ENCODE results near the gene AKT2. TPM values are rescaled to one million over a fixed set of nuclear protein-coding genes. Genes with fewer than 3 reads are reported as not detected.

AKT2 gene
- total and polyA plus RNA-seq, 9 donors = 120 to 223 (median 175) TPM

DNA sequence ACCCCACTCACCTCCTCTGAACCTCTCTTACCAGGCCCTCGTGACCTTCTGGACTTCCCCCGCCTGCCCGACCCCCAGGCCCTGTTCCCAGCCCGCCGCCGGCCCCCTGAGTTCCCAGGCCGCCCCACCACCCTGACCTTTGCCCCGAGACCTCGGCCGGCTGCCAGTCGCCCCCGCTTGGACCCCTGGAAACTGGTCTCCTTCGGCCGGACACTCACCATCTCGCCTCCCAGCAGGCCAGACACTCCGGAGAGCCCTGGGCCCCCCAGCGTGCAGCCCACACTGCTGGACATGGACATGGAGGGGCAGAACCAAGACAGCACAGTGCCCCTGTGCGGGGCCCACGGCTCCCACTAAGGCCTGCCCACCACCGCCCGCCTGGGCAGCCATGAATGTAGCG, 70.2 kb downstream of the AKT2 start:
- Histone ChIP-seq H3K27me3 (ENCODE audit: control insufficient read depth, insufficient read depth, low read length) (peaks cover 42% of the 10 kb centered on the region), H3K4me1 (ENCODE audit: control insufficient read depth, insufficient read depth, low read length) (no peaks in the 10 kb centered on the region)
- WGBS (ENCODE audit: insufficient coverage) = 75% methylated on average over 11 of the region's 22 CpGs

GRCh38 chr19:40213882-40214570, 71.1 kb downstream of the AKT2 start:
- Histone ChIP-seq H3K4me1 (ENCODE audit: control insufficient read depth, insufficient read depth, low read length) (no peaks in the 10 kb centered on the region), H3K9me3 (replicated peaks; ENCODE audit: control insufficient read depth, low read depth, low read length) (no peaks in the 10 kb centered on the region), H3K27me3 (ENCODE audit: control insufficient read depth, insufficient read depth, low read length) (peaks cover 33% of the 10 kb centered on the region), H3K27ac (ENCODE audit: low read length) (no peak overlapping the region), H3K4me3 (ENCODE audit: low read length) (no peak overlapping the region), H3K36me3 (ENCODE audit: control insufficient read depth, insufficient read depth, low read length) (peaks cover 18% of the 10 kb centered on the region)
- no peak for DNase-seq
- 88% methylated on average over 34 of the region's 50 CpGs for WGBS (ENCODE audit: insufficient coverage)

More for the DNA sequence above, 70.2 kb downstream of the AKT2 start:
- Histone ChIP-seq H3K36me3 (ENCODE audit: control insufficient read depth, insufficient read depth, low read length) (peaks cover 12% of the 10 kb centered on the region), H3K4me3 (ENCODE audit: low read length) (no peak overlapping the region), H3K9me3 (replicated peaks; ENCODE audit: control insufficient read depth, low read depth, low read length) (no peaks in the 10 kb centered on the region), H3K27ac (ENCODE audit: low read length) (no peak overlapping the region)
- DNase-seq = no peak

GRCh38 chr19:40213251-40213829, 71.8 kb downstream of the AKT2 start:
- no peak for DNase-seq
- H3K9me3 ChIP-seq (replicated peaks; ENCODE audit: control insufficient read depth, low read depth, low read length) = no peaks in the 10 kb centered on the region
- WGBS (ENCODE audit: insufficient coverage) = 80% methylated on average over 48 of the region's 53 CpGs

GRCh38 chr19:40210889-40211288, 74.3 kb downstream of the AKT2 start:
- Histone ChIP-seq H3K27me3 (ENCODE audit: control insufficient read depth, insufficient read depth, low read length) (peaks cover 7% of the 10 kb centered on the region), H3K36me3 (ENCODE audit: control insufficient read depth, insufficient read depth, low read length) (peaks cover 28% of the 10 kb centered on the region)
- WGBS (ENCODE audit: insufficient coverage) = 56% methylated on average over 1 of the region's 5 CpGs

More at GRCh38 chr19:40213251-40213829, 71.8 kb downstream of the AKT2 start:
- no peak overlapping the region for H3K27ac ChIP-seq (ENCODE audit: low read length)
- no peak overlapping the region for H3K4me3 ChIP-seq (ENCODE audit: low read length)
- peaks cover 28% of the 10 kb centered on the region for H3K27me3 ChIP-seq (ENCODE audit: control insufficient read depth, insufficient read depth, low read length)
- peaks cover 23% of the 10 kb centered on the region for H3K36me3 ChIP-seq (ENCODE audit: control insufficient read depth, insufficient read depth, low read length)
- H3K4me1 ChIP-seq (ENCODE audit: control insufficient read depth, insufficient read depth, low read length) = no peaks in the 10 kb centered on the region

DNA sequence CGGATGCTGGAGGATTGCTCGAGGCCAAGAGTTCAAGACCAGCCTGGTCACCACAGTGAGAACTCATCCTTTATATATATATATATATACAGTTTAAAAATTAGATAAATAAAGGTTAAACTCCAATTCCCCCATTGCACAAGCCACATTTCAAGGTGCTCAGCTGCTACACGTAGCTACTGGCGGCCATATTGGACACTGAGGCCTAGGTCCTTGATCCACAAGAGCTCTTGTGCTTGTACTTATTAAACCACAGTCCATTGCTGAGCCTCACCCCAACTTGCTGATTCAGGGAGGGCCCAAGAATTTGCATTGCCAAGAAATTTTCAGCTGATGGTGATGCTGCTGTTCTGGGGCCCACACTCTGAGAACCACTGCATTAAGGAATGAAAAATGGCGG, 76.5 kb downstream of the AKT2 start:
- Histone ChIP-seq H3K4me1 (ENCODE audit: control insufficient read depth, insufficient read depth, low read length) (no peaks in the 10 kb centered on the region), H3K27ac (ENCODE audit: low read length) (no peak overlapping the region), H3K27me3 (ENCODE audit: control insufficient read depth, insufficient read depth, low read length) (no peaks in the 10 kb centered on the region), H3K9me3 (replicated peaks; ENCODE audit: control insufficient read depth, low read depth, low read length) (no peaks in the 10 kb centered on the region), H3K4me3 (ENCODE audit: low read length) (no peak overlapping the region), H3K36me3 (ENCODE audit: control insufficient read depth, insufficient read depth, low read length) (peaks cover 45% of the 10 kb centered on the region)
- DNase-seq = no peak
- WGBS (ENCODE audit: insufficient coverage) = 95% methylated on average over 3 of the region's 5 CpGs

More at GRCh38 chr19:40210889-40211288, 74.3 kb downstream of the AKT2 start:
- H3K4me3 ChIP-seq (ENCODE audit: low read length) = no peak overlapping the region
- H3K4me1 ChIP-seq (ENCODE audit: control insufficient read depth, insufficient read depth, low read length) = no peaks in the 10 kb centered on the region
- no peak for DNase-seq
- H3K27ac ChIP-seq (ENCODE audit: low read length) = no peak overlapping the region
- H3K9me3 ChIP-seq (replicated peaks; ENCODE audit: control insufficient read depth, low read depth, low read length) = no peaks in the 10 kb centered on the region

GRCh38 chr19:40205760-40206159, 79.4 kb downstream of the AKT2 start:
- Histone ChIP-seq H3K36me3 (ENCODE audit: control insufficient read depth, insufficient read depth, low read length) (peaks cover 50% of the 10 kb centered on the region), H3K27ac (ENCODE audit: low read length) (no peak overlapping the region), H3K9me3 (replicated peaks; ENCODE audit: control insufficient read depth, low read depth, low read length) (no peaks in the 10 kb centered on the region), H3K4me3 (ENCODE audit: low read length) (no peak overlapping the region), H3K4me1 (ENCODE audit: control insufficient read depth, insufficient read depth, low read length) (no peaks in the 10 kb centered on the region), H3K27me3 (ENCODE audit: control insufficient read depth, insufficient read depth, low read length) (no peaks in the 10 kb centered on the region)
- no peak for DNase-seq
- 95% methylated on average over 18 of the region's 21 CpGs for WGBS (ENCODE audit: insufficient coverage)

- no peak for DNase-seq
- Histone ChIP-seq H3K27ac (ENCODE audit: low read length) (no peak overlapping the region), H3K4me3 (ENCODE audit: low read length) (no peak overlapping the region), H3K36me3 (ENCODE audit: control insufficient read depth, insufficient read depth, low read length) (peaks cover 41% of the 10 kb centered on the region), H3K27me3 (ENCODE audit: control insufficient read depth, insufficient read depth, low read length) (no peaks in the 10 kb centered on the region), H3K9me3 (replicated peaks; ENCODE audit: control insufficient read depth, low read depth, low read length) (no peaks in the 10 kb centered on the region), H3K4me1 (ENCODE audit: control insufficient read depth, insufficient read depth, low read length) (no peaks in the 10 kb centered on the region)
- WGBS (ENCODE audit: insufficient coverage) = 97% methylated on average over 13 of the region's 16 CpGs
Observed at GRCh38 chr19:40204381-40204780, 80.8 kb downstream of the AKT2 start.

GRCh38 chr19:40200341-40201099, 84.6 kb downstream of the AKT2 start:
- Histone ChIP-seq H3K36me3 (ENCODE audit: control insufficient read depth, insufficient read depth, low read length) (peaks cover 33% of the 10 kb centered on the region), H3K9me3 (replicated peaks; ENCODE audit: control insufficient read depth, low read depth, low read length) (no peaks in the 10 kb centered on the region), H3K27ac (ENCODE audit: low read length) (no peak overlapping the region), H3K4me3 (ENCODE audit: low read length) (no peak overlapping the region), H3K27me3 (ENCODE audit: control insufficient read depth, insufficient read depth, low read length) (no peaks in the 10 kb centered on the region), H3K4me1 (ENCODE audit: control insufficient read depth, insufficient read depth, low read length) (no peaks in the 10 kb centered on the region)
- DNase-seq = no peak
- WGBS (ENCODE audit: insufficient coverage) = 68% methylated on average over 7 of the region's 9 CpGs

DNA sequence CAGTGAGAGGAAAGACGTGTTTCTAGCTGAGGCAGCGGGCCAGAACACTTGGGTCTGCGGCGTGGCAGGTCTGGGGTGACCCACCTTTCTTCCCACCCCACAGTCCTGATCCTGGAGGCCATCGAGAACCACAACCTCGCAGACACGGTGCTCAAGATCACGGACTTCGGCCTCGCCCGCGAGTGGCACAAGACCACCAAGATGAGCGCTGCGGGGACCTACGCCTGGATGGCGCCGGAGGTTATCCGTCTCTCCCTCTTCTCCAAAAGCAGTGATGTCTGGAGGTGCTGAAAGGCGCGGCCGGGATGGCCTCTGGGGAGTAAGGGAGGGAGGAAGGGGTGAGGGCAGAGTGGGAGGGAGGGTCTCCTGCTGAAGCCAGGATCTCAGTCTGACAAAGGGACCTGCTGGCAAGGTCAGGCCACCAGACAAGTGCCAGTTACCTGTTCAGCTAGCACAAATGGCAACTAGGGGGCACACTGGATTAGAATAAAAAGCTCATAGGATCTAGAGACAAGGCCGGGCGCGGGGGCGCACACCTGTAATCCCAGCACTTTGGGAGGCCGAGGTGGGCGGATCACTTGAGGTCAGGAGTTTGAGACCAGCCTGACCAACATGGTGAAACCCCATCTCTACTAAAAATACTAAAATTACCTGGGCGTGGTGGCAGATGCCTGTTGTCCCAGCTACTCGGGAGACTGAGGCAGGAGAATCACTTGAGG, 86.7 kb downstream of the AKT2 start:
- H3K4me1 ChIP-seq (ENCODE audit: control insufficient read depth, insufficient read depth, low read length) = no peaks in the 10 kb centered on the region
- H3K9me3 ChIP-seq (replicated peaks; ENCODE audit: control insufficient read depth, low read depth, low read length) = no peaks in the 10 kb centered on the region
- WGBS (ENCODE audit: insufficient coverage) = 97% methylated on average over 26 of the region's 29 CpGs
- H3K36me3 ChIP-seq (ENCODE audit: control insufficient read depth, insufficient read depth, low read length) = peaks cover 14% of the 10 kb centered on the region
- H3K27me3 ChIP-seq (ENCODE audit: control insufficient read depth, insufficient read depth, low read length) = no peaks in the 10 kb centered on the region
- no peak overlapping the region for H3K4me3 ChIP-seq (ENCODE audit: low read length)
- H3K27ac ChIP-seq (ENCODE audit: low read length) = no peak overlapping the region
- no peak for DNase-seq

- Histone ChIP-seq H3K36me3 (ENCODE audit: control insufficient read depth, insufficient read depth, low read length) (no peaks in the 10 kb centered on the region), H3K4me1 (ENCODE audit: control insufficient read depth, insufficient read depth, low read length) (peaks cover 14% of the 10 kb centered on the region), H3K4me3 (ENCODE audit: low read length) (no peak overlapping the region), H3K27me3 (ENCODE audit: control insufficient read depth, insufficient read depth, low read length) (no peaks in the 10 kb centered on the region), H3K27ac (ENCODE audit: low read length) (no peak overlapping the region), H3K9me3 (replicated peaks; ENCODE audit: control insufficient read depth, low read depth, low read length) (no peaks in the 10 kb centered on the region)
- no peak for DNase-seq
- WGBS (ENCODE audit: insufficient coverage) = 68% methylated on average over 3 of the region's 3 CpGs
Observed at GRCh38 chr19:40193587-40193849, 91.6 kb downstream of the AKT2 start.
